A673 (cell line): Measurements from ENCODE around the gene CTNNA1.

Experiments
- CTCF ChIP-seq: fragments of 300-800, 200-600 bp; sonication (generic); conservative IDR thresholded peaks from 2 replicates; pipeline ENCODE4 v1.5.1; 2017; ENCODE audit warnings: low read depth, mild to moderate bottlenecking, antibody characterized with exemption, low read length, moderate library complexity, mixed read lengths
- EZH2 ChIP-seq: fragments of 200-600 bp; sonication (generic); IDR thresholded peaks from 2 replicates; pipeline ENCODE4 v1.6.1; 2017; ENCODE audit warnings: borderline replicate concordance, low read depth, mild to moderate bottlenecking, mixed read lengths, antibody characterized with exemption, low read length; ENCODE audit not compliant: poor library complexity, severe bottlenecking

- TF ChIP-seq CTCF (no peak), EZH2 (no peak)
These were observed 56.2 kb downstream of the CTNNA1 start for GRCh38 chr5:138809391-138809790.
